ENCODE results near the gene RGS3.

Gene RGS3

DNA sequence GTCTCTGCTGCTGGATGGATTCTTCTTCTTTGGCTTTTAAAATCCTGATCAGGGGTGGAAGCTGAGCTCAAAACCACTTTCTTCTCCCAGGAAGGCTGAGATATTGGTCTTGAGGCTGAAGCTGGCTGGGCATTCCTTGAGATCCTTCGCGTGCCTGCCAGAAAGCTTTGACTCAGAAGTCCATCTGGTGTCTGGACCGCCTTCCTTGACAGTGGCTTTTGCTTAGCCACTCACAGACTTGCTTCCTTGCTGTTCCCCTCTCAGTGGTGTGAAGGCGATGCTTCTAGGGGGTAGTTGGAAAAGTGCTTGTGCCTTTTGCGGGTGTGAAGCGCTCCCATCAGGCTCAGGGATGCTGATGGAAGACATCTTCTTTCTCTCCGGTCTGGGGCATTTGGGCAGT, 45.9 kb downstream of the RGS3 start:
- Mint-ChIP-seq H3K4me3 (no peak overlapping the region), H3K27ac (peak overlapping the region in 1 of 3 experiments; percentile 40), H3K4me1 (peaks cover 13% of the 10 kb centered on the region), H3K27me3 (ENCODE audit: low read depth) (peaks cover 7% of the 10 kb centered on the region), H3K9me3 (no peaks in the 10 kb centered on the region), H3K36me3 (ENCODE audit: low read depth) (peaks cover 4% of the 10 kb centered on the region)
- TF ChIP-seq, protein P1, sequence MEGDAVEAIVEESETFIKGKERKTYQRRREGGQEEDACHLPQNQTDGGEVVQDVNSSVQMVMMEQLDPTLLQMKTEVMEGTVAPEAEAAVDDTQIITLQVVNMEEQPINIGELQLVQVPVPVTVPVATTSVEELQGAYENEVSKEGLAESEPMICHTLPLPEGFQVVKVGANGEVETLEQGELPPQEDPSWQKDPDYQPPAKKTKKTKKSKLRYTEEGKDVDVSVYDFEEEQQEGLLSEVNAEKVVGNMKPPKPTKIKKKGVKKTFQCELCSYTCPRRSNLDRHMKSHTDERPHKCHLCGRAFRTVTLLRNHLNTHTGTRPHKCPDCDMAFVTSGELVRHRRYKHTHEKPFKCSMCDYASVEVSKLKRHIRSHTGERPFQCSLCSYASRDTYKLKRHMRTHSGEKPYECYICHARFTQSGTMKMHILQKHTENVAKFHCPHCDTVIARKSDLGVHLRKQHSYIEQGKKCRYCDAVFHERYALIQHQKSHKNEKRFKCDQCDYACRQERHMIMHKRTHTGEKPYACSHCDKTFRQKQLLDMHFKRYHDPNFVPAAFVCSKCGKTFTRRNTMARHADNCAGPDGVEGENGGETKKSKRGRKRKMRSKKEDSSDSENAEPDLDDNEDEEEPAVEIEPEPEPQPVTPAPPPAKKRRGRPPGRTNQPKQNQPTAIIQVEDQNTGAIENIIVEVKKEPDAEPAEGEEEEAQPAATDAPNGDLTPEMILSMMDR (IDR thresholded peaks at IDR 0.05; ENCODE audit: unreplicated experiment in 3 of 3), result no peak

DNA sequence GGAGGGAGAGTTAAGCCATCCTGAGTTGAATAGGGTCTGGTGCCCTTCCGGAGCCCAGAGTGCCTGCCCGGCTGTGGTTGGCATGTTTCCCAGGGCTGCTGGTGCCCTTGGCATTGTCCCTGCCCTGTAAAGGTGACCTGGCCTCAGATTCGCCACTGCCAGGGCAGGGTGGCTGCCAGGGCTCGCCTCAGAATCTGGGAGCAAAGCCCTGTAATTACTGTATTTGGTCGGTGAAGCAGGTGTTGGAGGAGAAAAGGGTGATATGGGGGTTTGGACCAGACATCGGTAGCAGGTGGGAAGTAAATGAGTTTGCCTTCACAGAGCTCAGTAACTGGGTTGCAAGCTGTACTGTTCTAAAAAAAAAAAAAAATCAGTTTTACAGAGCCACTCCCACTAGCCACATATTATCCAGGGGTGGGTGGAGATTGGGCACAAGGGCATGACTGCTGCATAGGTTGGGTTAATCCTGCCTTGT, 47.6 kb downstream of the RGS3 start:
- Mint-ChIP-seq H3K36me3 (ENCODE audit: low read depth) (peaks cover 4% of the 10 kb centered on the region), H3K27ac (no peak overlapping the region), H3K27me3 (ENCODE audit: low read depth) (peaks cover 7% of the 10 kb centered on the region), H3K9me3 (no peaks in the 10 kb centered on the region), H3K4me3 (no peak overlapping the region), H3K4me1 (peaks cover 11% of the 10 kb centered on the region)
- TF ChIP-seq, protein P1 (IDR thresholded peaks at IDR 0.05; ENCODE audit: unreplicated experiment in 3 of 3), result no peak

DNA sequence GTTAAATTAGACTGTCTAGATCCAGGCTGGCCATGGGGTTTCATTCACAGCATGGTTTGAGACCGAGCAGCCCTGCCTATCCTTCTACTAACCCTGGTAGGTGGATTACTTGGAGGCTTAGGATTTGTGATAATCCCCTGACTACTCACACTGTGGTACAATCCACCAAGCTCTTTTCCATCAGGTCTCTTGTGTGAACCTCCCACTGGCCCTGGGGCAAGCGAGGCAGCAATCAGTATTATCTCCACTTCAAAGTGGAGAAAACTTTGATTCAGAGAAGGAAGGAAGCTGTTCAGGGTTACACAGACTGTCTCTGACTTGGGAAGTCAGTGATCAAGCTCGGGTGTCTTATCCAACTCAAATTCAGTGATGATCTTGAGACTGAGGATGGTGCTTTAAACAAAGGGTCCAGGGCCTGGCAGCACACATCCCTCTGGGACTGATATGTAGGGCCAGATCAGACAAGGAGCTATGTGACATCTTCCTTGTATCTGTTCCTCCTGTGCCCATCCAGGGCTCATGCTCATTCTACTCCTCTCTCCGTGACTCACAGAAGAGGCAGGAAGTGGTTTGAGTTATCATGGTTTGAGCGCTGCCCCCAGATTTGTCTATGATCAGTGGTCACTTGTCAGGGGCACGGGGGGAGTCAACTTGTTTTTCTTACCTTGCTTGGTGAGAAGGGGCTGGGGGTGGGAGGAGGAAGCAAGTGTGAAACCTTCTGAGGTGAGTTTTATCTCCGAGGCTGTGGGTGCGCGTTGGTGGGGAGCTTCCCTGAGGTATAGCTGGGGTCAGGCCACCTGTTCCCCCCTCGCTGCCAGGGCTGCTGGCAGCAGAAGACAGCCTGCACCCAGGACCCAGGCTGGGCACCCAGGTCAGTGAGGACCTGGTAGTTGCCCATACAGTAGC, 48.6 kb downstream of the RGS3 start:
- Mint-ChIP-seq H3K9me3 (no peaks in the 10 kb centered on the region), H3K36me3 (ENCODE audit: low read depth) (peaks cover 4% of the 10 kb centered on the region), H3K27me3 (ENCODE audit: low read depth) (peaks cover 10% of the 10 kb centered on the region), H3K27ac (no peak overlapping the region), H3K4me3 (no peak overlapping the region), H3K4me1 (peaks cover 13% of the 10 kb centered on the region)
- TF ChIP-seq, protein P1 (IDR thresholded peaks at IDR 0.05; ENCODE audit: unreplicated experiment in 3 of 3), result no peak

DNA sequence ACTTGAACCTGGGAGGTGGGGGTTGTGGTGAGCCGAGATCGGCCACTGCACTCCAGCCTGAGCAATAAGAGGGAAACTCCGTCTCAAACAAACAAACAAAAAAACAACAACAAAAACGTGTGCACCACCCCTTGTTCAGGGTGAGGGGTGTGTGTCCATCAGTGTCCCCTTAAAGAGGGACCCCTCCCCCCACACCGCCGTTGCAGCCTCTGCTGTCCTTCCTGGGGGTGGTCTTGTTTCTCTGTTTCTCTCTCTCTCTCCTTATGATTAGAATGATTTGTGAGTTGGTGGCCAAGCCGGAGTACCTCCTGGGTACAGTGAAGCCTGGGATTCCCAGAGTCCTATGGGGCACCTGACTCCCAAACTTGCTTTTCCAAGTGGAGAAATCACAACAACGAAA, 49.6 kb downstream of the RGS3 start:
- no peak overlapping the region for H3K4me3 Mint-ChIP-seq
- H3K27me3 Mint-ChIP-seq (ENCODE audit: low read depth), result peaks cover 10% of the 10 kb centered on the region
- TF ChIP-seq, protein P1 (IDR thresholded peaks at IDR 0.05; ENCODE audit: unreplicated experiment in 3 of 3), result no peak
- H3K36me3 Mint-ChIP-seq (ENCODE audit: low read depth), result peaks cover 4% of the 10 kb centered on the region
- no peaks in the 10 kb centered on the region for H3K9me3 Mint-ChIP-seq
- H3K27ac Mint-ChIP-seq, result no peak overlapping the region
- H3K4me1 Mint-ChIP-seq, result peaks cover 17% of the 10 kb centered on the region

DNA sequence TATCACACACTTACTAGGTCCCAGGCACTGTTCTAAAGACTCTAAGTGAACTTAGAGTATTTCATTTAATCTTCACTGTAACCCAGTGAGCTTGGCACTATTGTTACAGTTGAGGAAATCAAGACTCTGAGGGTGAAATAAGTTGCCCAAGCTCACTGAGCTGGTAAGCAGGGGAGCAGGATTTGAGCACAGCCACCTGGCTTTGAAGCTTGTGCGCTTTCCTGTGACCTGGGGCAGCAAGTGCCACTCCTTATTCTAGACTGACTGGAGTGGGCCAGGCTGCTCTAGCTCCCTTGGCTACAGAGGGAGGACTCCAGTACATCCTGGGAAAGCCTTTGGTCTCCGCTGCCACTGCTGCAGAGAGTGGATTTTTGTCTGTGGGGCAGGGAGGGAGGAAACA, 50.0 kb downstream of the RGS3 start:
- Mint-ChIP-seq H3K27ac (peak overlapping the region in 1 of 3 experiments; percentile 35), H3K27me3 (ENCODE audit: low read depth) (peaks cover 12% of the 10 kb centered on the region), H3K36me3 (ENCODE audit: low read depth) (peaks cover 4% of the 10 kb centered on the region), H3K4me1 (peaks cover 14% of the 10 kb centered on the region), H3K4me3 (no peak overlapping the region), H3K9me3 (no peaks in the 10 kb centered on the region)
- TF ChIP-seq, protein P1 (IDR thresholded peaks at IDR 0.05; ENCODE audit: unreplicated experiment in 3 of 3), result no peak
